ENCODE measurements around the gene UBXN7.

UBXN7 gene

DNA sequence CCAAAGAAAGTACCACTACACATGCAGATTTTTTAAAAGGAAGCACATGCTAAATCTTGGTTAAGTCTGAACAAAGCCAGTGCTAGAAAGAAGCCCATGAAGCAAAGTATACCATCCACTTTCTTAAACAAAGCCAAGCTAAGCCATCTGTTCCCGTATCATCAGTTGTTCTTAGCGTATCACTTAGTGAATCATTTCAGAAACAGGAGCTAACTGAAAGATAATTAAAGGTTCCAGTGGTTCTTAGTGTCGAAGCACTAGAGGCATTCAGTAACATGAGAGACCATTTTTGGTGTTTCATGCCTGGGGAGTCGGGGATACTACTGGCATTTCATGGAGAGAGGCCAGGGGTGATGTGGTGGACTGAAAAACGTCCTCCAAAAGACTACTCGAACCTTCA lies 12.8 kb downstream of the UBXN7 start:
- Mint-ChIP-seq H3K27ac (no peak overlapping the region), H3K4me3 (no peak overlapping the region), H3K27me3 (ENCODE audit: low read depth) (no peaks in the 10 kb centered on the region), H3K4me1 (peaks cover 11% of the 10 kb centered on the region), H3K9me3 (peaks cover 26% of the 10 kb centered on the region), H3K36me3 (ENCODE audit: low read depth) (peaks cover 51% of the 10 kb centered on the region)
- TF ChIP-seq, protein P1, sequence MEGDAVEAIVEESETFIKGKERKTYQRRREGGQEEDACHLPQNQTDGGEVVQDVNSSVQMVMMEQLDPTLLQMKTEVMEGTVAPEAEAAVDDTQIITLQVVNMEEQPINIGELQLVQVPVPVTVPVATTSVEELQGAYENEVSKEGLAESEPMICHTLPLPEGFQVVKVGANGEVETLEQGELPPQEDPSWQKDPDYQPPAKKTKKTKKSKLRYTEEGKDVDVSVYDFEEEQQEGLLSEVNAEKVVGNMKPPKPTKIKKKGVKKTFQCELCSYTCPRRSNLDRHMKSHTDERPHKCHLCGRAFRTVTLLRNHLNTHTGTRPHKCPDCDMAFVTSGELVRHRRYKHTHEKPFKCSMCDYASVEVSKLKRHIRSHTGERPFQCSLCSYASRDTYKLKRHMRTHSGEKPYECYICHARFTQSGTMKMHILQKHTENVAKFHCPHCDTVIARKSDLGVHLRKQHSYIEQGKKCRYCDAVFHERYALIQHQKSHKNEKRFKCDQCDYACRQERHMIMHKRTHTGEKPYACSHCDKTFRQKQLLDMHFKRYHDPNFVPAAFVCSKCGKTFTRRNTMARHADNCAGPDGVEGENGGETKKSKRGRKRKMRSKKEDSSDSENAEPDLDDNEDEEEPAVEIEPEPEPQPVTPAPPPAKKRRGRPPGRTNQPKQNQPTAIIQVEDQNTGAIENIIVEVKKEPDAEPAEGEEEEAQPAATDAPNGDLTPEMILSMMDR (IDR thresholded peaks at IDR 0.05; ENCODE audit: unreplicated experiment in 3 of 3): no peak

DNA sequence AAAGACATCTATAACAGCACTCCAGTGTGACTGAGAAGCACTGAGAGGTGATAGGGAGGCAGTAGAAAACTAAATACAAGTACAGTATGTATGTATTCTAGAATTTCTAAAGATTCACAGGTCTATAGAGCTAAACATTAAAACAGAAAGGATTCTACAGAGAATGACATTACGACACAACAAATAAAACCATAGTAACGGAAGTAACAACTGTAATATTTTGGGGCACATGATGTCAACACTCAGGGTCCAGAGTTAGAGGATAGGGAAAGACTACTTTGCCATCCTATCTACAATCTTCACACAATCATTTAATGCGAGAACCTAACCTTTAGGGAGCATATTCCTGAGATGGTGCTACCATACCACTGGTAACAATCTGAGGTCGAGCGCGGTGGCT lies 13.6 kb downstream of the UBXN7 start:
- peaks cover 55% of the 10 kb centered on the region for H3K36me3 Mint-ChIP-seq (ENCODE audit: low read depth)
- no peaks in the 10 kb centered on the region for H3K27me3 Mint-ChIP-seq (ENCODE audit: low read depth)
- no peak overlapping the region for H3K27ac Mint-ChIP-seq
- peaks cover 28% of the 10 kb centered on the region for H3K9me3 Mint-ChIP-seq
- TF ChIP-seq, protein P1 (IDR thresholded peaks at IDR 0.05; ENCODE audit: unreplicated experiment in 3 of 3): no peak
- H3K4me1 Mint-ChIP-seq: peaks cover 11% of the 10 kb centered on the region
- H3K4me3 Mint-ChIP-seq: no peak overlapping the region

DNA sequence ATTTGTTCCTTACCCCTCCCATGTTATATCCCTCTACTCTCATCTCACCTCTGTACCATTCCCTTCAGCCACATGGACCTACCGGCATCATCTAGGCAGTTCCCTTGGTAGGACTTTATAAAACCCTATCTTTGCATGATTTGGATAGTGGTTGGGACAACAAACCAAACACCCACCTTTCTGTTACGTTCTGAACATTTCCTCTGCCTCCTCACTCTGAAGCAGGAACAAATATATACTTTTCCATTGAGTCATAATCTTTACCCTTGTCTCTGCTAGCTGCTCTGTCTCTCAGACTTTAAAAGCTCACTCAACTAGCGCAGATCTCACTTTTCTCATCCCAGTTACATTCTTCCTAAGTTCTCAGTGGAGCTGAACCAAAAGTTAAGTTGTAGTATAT lies 17.8 kb downstream of the UBXN7 start:
- Mint-ChIP-seq H3K4me3 (no peak overlapping the region), H3K4me1 (no peaks in the 10 kb centered on the region), H3K27ac (no peak overlapping the region), H3K36me3 (ENCODE audit: low read depth) (peaks cover 65% of the 10 kb centered on the region), H3K27me3 (ENCODE audit: low read depth) (no peaks in the 10 kb centered on the region), H3K9me3 (peaks cover 41% of the 10 kb centered on the region)
- TF ChIP-seq, protein P1 (IDR thresholded peaks at IDR 0.05; ENCODE audit: unreplicated experiment in 3 of 3): no peak

DNA sequence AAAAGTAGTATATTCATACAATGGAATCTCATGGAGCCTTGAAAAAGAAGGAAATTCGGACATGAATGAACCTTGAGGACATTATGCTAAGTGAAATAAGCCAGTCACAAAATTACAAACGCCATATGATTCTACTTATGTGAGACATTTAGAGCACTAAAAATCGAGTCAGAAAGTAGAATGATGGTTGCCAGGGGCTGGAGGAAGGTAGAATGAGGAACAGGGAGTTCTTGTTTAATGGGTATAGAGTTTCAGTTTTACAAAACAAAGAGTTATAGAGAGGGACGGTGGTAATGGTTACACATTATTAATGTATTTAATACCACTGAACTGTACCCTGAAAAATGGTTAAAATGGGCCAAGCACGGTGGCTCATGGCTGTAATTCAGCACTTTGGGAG lies 19.5 kb downstream of the UBXN7 start:
- Mint-ChIP-seq H3K4me3 (no peak overlapping the region), H3K27ac (no peak overlapping the region), H3K27me3 (ENCODE audit: low read depth) (no peaks in the 10 kb centered on the region), H3K9me3 (peaks cover 44% of the 10 kb centered on the region), H3K36me3 (ENCODE audit: low read depth) (peaks cover 62% of the 10 kb centered on the region), H3K4me1 (no peaks in the 10 kb centered on the region)
- TF ChIP-seq, protein P1 (IDR thresholded peaks at IDR 0.05; ENCODE audit: unreplicated experiment in 3 of 3): no peak

DNA sequence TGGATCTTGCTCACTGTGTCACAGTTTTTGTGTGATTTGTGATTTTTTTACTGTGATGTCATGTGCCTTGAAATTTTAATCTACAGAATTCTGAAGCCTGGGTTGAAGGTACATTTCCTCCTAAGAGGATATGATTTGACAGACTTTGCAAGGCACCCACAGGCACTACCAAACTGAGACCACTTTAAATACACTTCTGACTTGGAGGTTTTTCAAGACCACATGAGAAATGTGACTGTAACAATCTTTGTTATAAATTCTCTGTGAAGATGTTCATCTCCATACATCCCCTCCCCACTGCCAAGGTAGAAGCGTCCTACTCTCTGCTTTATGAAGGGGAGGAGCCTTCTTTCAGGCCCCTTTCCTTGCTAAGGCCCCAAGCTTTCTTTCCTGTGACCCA lies 22.8 kb downstream of the UBXN7 start:
- no peaks in the 10 kb centered on the region for H3K27me3 Mint-ChIP-seq (ENCODE audit: low read depth)
- no peak overlapping the region for H3K4me3 Mint-ChIP-seq
- H3K27ac Mint-ChIP-seq: no peak overlapping the region
- peaks cover 66% of the 10 kb centered on the region for H3K36me3 Mint-ChIP-seq (ENCODE audit: low read depth)
- no peaks in the 10 kb centered on the region for H3K4me1 Mint-ChIP-seq
- TF ChIP-seq, protein P1 (IDR thresholded peaks at IDR 0.05; ENCODE audit: unreplicated experiment in 3 of 3): no peak
- peaks cover 35% of the 10 kb centered on the region for H3K9me3 Mint-ChIP-seq

GRCh38 chr3:196408565-196409300 lies 23.5 kb downstream of the UBXN7 start:
- no peak overlapping the region for H3K4me3 Mint-ChIP-seq
- H3K27me3 Mint-ChIP-seq (ENCODE audit: low read depth): no peaks in the 10 kb centered on the region
- no peak overlapping the region for H3K27ac Mint-ChIP-seq
- TF ChIP-seq, protein P1 (IDR thresholded peaks at IDR 0.05; ENCODE audit: unreplicated experiment in 3 of 3): no peak
- peaks cover 33% of the 10 kb centered on the region for H3K9me3 Mint-ChIP-seq
- peaks cover 63% of the 10 kb centered on the region for H3K36me3 Mint-ChIP-seq (ENCODE audit: low read depth)
- H3K4me1 Mint-ChIP-seq: no peaks in the 10 kb centered on the region

Data from nephron (organoid).